K562 (cell line): ENCODE data around the gene SEPHS2. TPM values are rescaled to one million over a fixed set of nuclear protein-coding genes. Genes with fewer than 3 reads are reported as not detected.

ENCODE experiments used
- ATAC-seq: fragments of 200-7000 bp; cut with Tn5 transposase; 3 replicates; pipeline ENCODE4 v1.9.1; 2020; ENCODE audit warnings: moderate library complexity
- BruUV-seq: library from RNA; stranded (reverse); fragments of 400-500 nt; replicated peaks from 2 replicates; lab custom pipeline; 2021; lab: Mats Ljungman, UMichigan
- CTCF ChIA-PET: fragments of 300-600 bp; formaldehyde crosslinking; extraction: SDS; loops from one replicate; lab custom pipeline; 2021; ENCODE audit warnings: low intra/inter-chr PET ratio; lab: Yijun Ruan, JAX
- POLR2A ChIA-PET: fragments of 300-600, 350-650 bp; sonication (Branson Sonifier 250); formaldehyde crosslinking; extraction: SDS; loops from one replicate; lab custom pipeline; 2021; ENCODE audit warnings: antibody characterized with exemption, inconsistent platforms; lab: Yijun Ruan, JAX
- DNase-seq, 4 experiments: peaks; one replicate each; pipeline versions ENCODE4 v3.0.0 to v3.0.0-alpha.2; 2011 to 2018; ENCODE audit warnings: low spot score in 3 of 4, mixed read lengths in 3 of 4; ENCODE audit errors: extremely low read depth in 1 of 4
- FAIRE-seq: peaks from 2 replicates; lab custom pipeline; 2011; peaks lifted over from hg19 to GRCh38; lab: Jason Lieb, UNC
- H2AFZ ChIP-seq: 2 replicates; pipeline ENCODE4 v1.6.0; 2011; ENCODE audit warnings: low read depth, low read length, control low read depth, inconsistent platforms
- H3K27ac ChIP-seq: fragments of 200-600 bp; 3 replicates; pipeline ENCODE4 v1.8.0; 2011; ENCODE audit warnings: low read depth, mild to moderate bottlenecking, control low read depth, inconsistent platforms, low read length, moderate library complexity, mixed read lengths; ENCODE audit errors: extremely low read depth
- H3K27me3 ChIP-seq, 2 experiments: fragments of 300-600 bp in 1 of 2; 2 replicates in 1 of 2; 3 replicates in 1 of 2; pipeline versions ENCODE4 v1.6.0 to v1.8.0; 2011; ENCODE audit warnings: inconsistent platforms in 2 of 2, low read length in 2 of 2, mild to moderate bottlenecking in 1 of 2, mixed read lengths in 1 of 2, moderate library complexity in 1 of 2; ENCODE audit not compliant: control insufficient read depth in 2 of 2, insufficient read depth in 2 of 2
- H3K36me3 ChIP-seq: fragments of 300-600 bp; 3 replicates; pipeline ENCODE4 v1.8.0; 2011; ENCODE audit warnings: mild to moderate bottlenecking, low read length, inconsistent platforms; ENCODE audit not compliant: control insufficient read depth, insufficient read depth
- H3K4me1 ChIP-seq, 2 experiments: fragments of 200-600 bp in 1 of 2; replicated peaks in 1 of 2; 2 replicates in 1 of 2; 3 replicates in 1 of 2; pipeline versions ENCODE4 v1.5.1 to v1.8.0; 2011; ENCODE audit warnings: inconsistent platforms in 2 of 2, low read length in 2 of 2, mild to moderate bottlenecking in 1 of 2, mixed read lengths in 1 of 2, moderate library complexity in 1 of 2; ENCODE audit not compliant: control insufficient read depth in 2 of 2, insufficient read depth in 2 of 2
- H3K4me2 ChIP-seq: 2 replicates; pipeline ENCODE4 v1.6.1; 2011; ENCODE audit warnings: low read length, control low read depth, inconsistent platforms, mixed read lengths; ENCODE audit not compliant: insufficient read depth
- H3K4me3 ChIP-seq: fragments of 200-600 bp; sonication (generic), shearing (Covaris generic); 2 replicates; pipeline ENCODE4 v1.5.1; 2016; ENCODE audit warnings: control low read depth, inconsistent platforms
- H3K79me2 ChIP-seq: fragments of 200-600 bp; 3 replicates; pipeline ENCODE4 v1.8.0; 2011; ENCODE audit warnings: low read length, inconsistent platforms; ENCODE audit not compliant: control insufficient read depth, insufficient read depth
- H3K9ac ChIP-seq, 2 experiments: 2 replicates each; pipeline versions ENCODE4 v1.6.0 to v1.6.1; 2011; ENCODE audit warnings: low read depth in 2 of 2, low read length in 2 of 2, control low read depth in 1 of 2, inconsistent platforms in 1 of 2, mild to moderate bottlenecking in 1 of 2, mixed read lengths in 1 of 2; ENCODE audit not compliant: insufficient read depth in 1 of 2
- H3K9me1 ChIP-seq: one replicate; pipeline ENCODE4 v1.6.0; 2011; ENCODE audit warnings: inconsistent platforms, mild to moderate bottlenecking, low read length, moderate library complexity; ENCODE audit not compliant: control insufficient read depth, insufficient read depth
- H3K9me3 ChIP-seq: replicated peaks from 2 replicates; pipeline ENCODE4 v1.5.1; 2011; ENCODE audit warnings: low read depth, low read length, inconsistent platforms; ENCODE audit not compliant: control insufficient read depth, insufficient read depth
- H4K20me1 ChIP-seq: replicated peaks from 2 replicates; pipeline ENCODE4 v1.6.1; 2011; ENCODE audit warnings: low read length, inconsistent platforms, mixed read lengths; ENCODE audit not compliant: control insufficient read depth, insufficient read depth
- DMBX1 ChIP-seq: fragments of 250-450 bp; sonication (Bioruptor Pico); IDR thresholded peaks from 2 replicates; pipeline ENCODE4 v1.8.0; 2022; ENCODE audit warnings: inconsistent platforms, mild to moderate bottlenecking, moderate library complexity, borderline replicate concordance
- HOMEZ ChIP-seq: fragments of 250-450 bp; sonication (Bioruptor Pico); IDR thresholded peaks from 2 replicates; pipeline ENCODE4 v1.4.0; 2020; ENCODE audit warnings: mild to moderate bottlenecking, moderate library complexity
- JUND ChIP-seq, 2 experiments: IDR thresholded peaks; 2 replicates in 1 of 2; 3 replicates in 1 of 2; pipeline ENCODE4 v1.6.1; 2011; ENCODE audit warnings: borderline replicate concordance in 2 of 2, low read depth in 2 of 2, low read length in 2 of 2, improper control_type of control experiment in 1 of 2, missing biosample characterization in 1 of 2, missing genetic modification characterization in 1 of 2, missing genetic modification reagents in 1 of 2
- SOX6 ChIP-seq: fragments of 450-650 bp; IDR thresholded peaks from 2 replicates; pipeline ENCODE4 v1.6.1; 2014; ENCODE audit warnings: mild to moderate bottlenecking
- YBX1 ChIP-seq: fragments of 450-650 bp; IDR thresholded peaks from 2 replicates; pipeline ENCODE4 v1.7.1; 2016; ENCODE audit warnings: mild to moderate bottlenecking
- ZNF239 ChIP-seq: fragments of 250-450 bp; sonication (Bioruptor Pico); IDR thresholded peaks from 2 replicates; pipeline ENCODE4 v1.4.0; 2020; ENCODE audit warnings: mild to moderate bottlenecking
- ZNF263 ChIP-seq: sonication (generic); formaldehyde crosslinking; IDR thresholded peaks from 2 replicates; pipeline ENCODE4 v1.8.0; 2022; ENCODE audit warnings: mild to moderate bottlenecking, missing genetic modification reagents, borderline replicate concordance
- WGBS: fragments of 100-300 bp; shearing (Covaris generic); methylation state at CpG from one replicate; pipeline ENCODE4 v1.1.6; 2016; ENCODE audit warnings: low coverage, mixed read lengths; ENCODE audit not compliant: insufficient coverage; ENCODE audit errors: missing lambda C conversion rate; 5-methylcytosine and 5-hydroxymethylcytosine counted together
- in situ Hi-C: fragments of 300-500 bp; cut with MboI; formaldehyde crosslinking; loops from 4 replicates; pipeline ENCODE4 v1.15.0; 2018; ENCODE audit warnings: inconsistent platforms, mixed read lengths
- intact Hi-C: fragments of 100-400 bp; cut with micrococcal nuclease; formaldehyde crosslinking; loops from 2 replicates; pipeline ENCODE4 v1.14.2; 2022
- polyA plus RNA-seq, 8 experiments: library from polyadenylated mRNA; depleted of rRNA in 4 of 8; stranded (reverse) in 5 of 8; unstranded in 3 of 8; fragments of >200 nt; fragmentation: Nextera tagmentation in 2 of 8; fragmentation: Illumina TruSeq in 1 of 8; extraction: Ambion mirVana in 2 of 8; extraction: Trizol in 1 of 8; gene quantifications; 2 replicates each; pipeline versions ENCODE4 v1.2.1 to v1.2.3, GENCODE V29; 2011 to 2014; ENCODE audit warnings: inconsistent platforms in 1 of 8, missing spikeins in 1 of 8
- total RNA-seq, 7 experiments: library from RNA; depleted of rRNA in 6 of 7; stranded (reverse); fragments of >200 nt in 6 of 7; fragmentation: Illumina TruSeq in 2 of 7; extraction: Trizol in 2 of 7; gene quantifications; 2 replicates each; pipeline versions ENCODE4 v1.2.1 to v1.2.3, GENCODE V29; 2011 to 2021; ENCODE audit warnings: low replicate concordance in 1 of 7

Gene SEPHS2
- total and polyA plus RNA-seq, 9 of the 15 experiments (the other 6 are each of a cell fraction or from before 2014, with no cell fraction given) = 20.9 to 90.6 (median 43.4) TPM

DNA sequence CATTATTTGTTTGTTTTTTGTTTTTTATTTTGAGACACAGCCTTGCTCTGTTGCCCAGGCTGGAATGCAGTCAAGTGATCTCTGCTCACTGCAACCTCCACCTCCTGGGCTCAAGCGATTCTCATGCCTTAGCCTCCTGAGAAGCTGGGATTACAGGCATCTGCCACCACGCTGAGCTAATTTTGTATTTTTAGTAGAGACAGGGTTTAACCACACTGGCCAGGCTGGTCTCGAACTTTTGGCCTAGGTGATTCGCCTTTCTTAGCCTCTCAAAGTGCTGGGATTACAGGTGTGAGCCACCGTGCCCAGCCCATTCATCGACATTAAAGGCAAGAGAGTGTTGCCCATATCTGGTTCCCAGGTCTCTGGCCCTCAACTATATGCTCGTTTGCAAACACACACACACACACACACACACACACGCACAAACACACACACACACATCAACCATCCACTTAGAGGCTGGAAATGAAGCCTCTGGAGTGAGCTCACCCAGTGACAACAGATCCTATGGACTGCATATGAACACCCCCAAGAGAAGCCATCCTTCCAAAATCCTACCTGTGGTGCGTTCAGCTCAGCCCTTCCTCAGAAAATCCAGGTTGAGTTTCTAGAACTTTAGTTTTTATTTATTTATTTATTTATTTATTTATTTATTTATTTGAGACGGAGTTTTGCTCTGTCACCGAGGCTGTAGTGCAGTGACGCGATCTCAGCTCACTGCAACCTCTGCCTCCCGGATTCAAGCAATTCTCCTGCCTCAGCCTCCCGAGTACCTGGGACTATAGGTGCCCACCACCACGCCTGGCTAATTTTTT, 12.3 kb upstream of the SEPHS2 start:
- H3K4me2 ChIP-seq = no peak overlapping the region
- H3K27ac ChIP-seq = no peak overlapping the region
- no peak overlapping the region for H3K4me3 ChIP-seq
- no peaks in the 10 kb centered on the region for H3K9me1 ChIP-seq
- ChIA-PET CTCF (no interaction called here), POLR2A (interaction anchor here (0.6 to 0.8 kb wide), 2 partner anchors 12 to 735 kb away, joined by 3 read pairs; partner anchors contain the start of gene SEPHS2)
- WGBS = 61% methylated on average over 16 of the region's 16 CpGs
- intact Hi-C loops (no loop called here), in situ Hi-C loops (no loop called here)
- DNase-seq = no peak
- H3K79me2 ChIP-seq = no peaks in the 10 kb centered on the region
- TF ChIP-seq ZNF263 (CRISPR knock-in tag) (no peak), DMBX1 (CRISPR knock-in tag) (no peak), HOMEZ (CRISPR knock-in tag) (no peak), ZNF239 (no peak), JUND (IDR thresholded peaks at IDR 0.05; ENCODE audit: borderline replicate concordance, low read depth, low read length) (no peak), JUND (tag; IDR thresholded peaks at IDR 0.05; ENCODE audit: borderline replicate concordance, low read depth, low read length) (no peak), SOX6 (no peak), YBX1 (no peak)
- H3K27me3 ChIP-seq = no peaks in the 10 kb centered on the region
- H4K20me1 ChIP-seq = no peaks in the 10 kb centered on the region
- no peak for ATAC-seq
- no peak overlapping the region for H3K9ac ChIP-seq
- BruUV-seq = no TSS peak
- H2AFZ ChIP-seq = no peak overlapping the region
- FAIRE-seq = no peak
- H3K9me3 ChIP-seq = no peaks in the 10 kb centered on the region
- no peaks in the 10 kb centered on the region for H3K36me3 ChIP-seq
- peaks cover 0 to 7% of the 10 kb centered on the region in 2 experiments; a peak in 2 of 5 replicates for H3K4me1 ChIP-seq
